GM18511 (cell line): ENCODE results near the gene HIVEP2.

Experiments used
- ATAC-seq: cut with Tn5 transposase; IDR thresholded peaks from one replicate; pipeline ENCODE4 v1.9.1; 2021; ENCODE audit warnings: mild to moderate bottlenecking, moderate library complexity; ENCODE audit not compliant: unreplicated experiment

The HIVEP2 gene

GRCh38 chr6:142845624-142846458 is 99.1 kb downstream of the HIVEP2 start:
- no peak for ATAC-seq

GRCh38 chr6:142845143-142845571 is 99.8 kb downstream of the HIVEP2 start:
- peak; percentile 53 for ATAC-seq

GRCh38 chr6:142844065-142844755 is 100.8 kb downstream of the HIVEP2 start:
- no peak for ATAC-seq

GRCh38 chr6:142843361-142843760 is 101.6 kb downstream of the HIVEP2 start:
- no peak for ATAC-seq

GRCh38 chr6:142842418-142843261 is 102.3 kb downstream of the HIVEP2 start:
- ATAC-seq: peak; percentile 72

- no peak for ATAC-seq
These were observed 103.1 kb downstream of the HIVEP2 start for GRCh38 chr6:142841915-142842314.

GRCh38 chr6:142839686-142840040 is 105.3 kb downstream of the HIVEP2 start:
- no peak for ATAC-seq

- ATAC-seq: no peak
These were observed 105.9 kb downstream of the HIVEP2 start for GRCh38 chr6:142838821-142839685.

- no peak for ATAC-seq
These were observed 109.0 kb downstream of the HIVEP2 start for GRCh38 chr6:142835787-142836535.

GRCh38 chr6:142834853-142835252 is 110.1 kb downstream of the HIVEP2 start:
- no peak for ATAC-seq

- no peak for ATAC-seq
These were observed 111.2 kb downstream of the HIVEP2 start for GRCh38 chr6:142833798-142834197.

- ATAC-seq: no peak
These were observed 111.9 kb downstream of the HIVEP2 start for GRCh38 chr6:142833054-142833453.

- ATAC-seq: no peak
These were observed 114.2 kb downstream of the HIVEP2 start for GRCh38 chr6:142830807-142831206.

- no peak for ATAC-seq
These were observed 114.8 kb downstream of the HIVEP2 start for GRCh38 chr6:142830116-142830710.

- no peak for ATAC-seq
These were observed 115.4 kb downstream of the HIVEP2 start for GRCh38 chr6:142829556-142829955.

GRCh38 chr6:142827991-142828390 is 117.0 kb downstream of the HIVEP2 start:
- no peak for ATAC-seq

GRCh38 chr6:142827369-142827768 is 117.6 kb downstream of the HIVEP2 start:
- no peak for ATAC-seq

GRCh38 chr6:142825760-142826159 is 119.2 kb downstream of the HIVEP2 start:
- no peak for ATAC-seq

- ATAC-seq: no peak
These were observed 120.5 kb downstream of the HIVEP2 start for GRCh38 chr6:142824426-142824825.
